ENCODE results near the gene GPR87.

Gene GPR87

DNA sequence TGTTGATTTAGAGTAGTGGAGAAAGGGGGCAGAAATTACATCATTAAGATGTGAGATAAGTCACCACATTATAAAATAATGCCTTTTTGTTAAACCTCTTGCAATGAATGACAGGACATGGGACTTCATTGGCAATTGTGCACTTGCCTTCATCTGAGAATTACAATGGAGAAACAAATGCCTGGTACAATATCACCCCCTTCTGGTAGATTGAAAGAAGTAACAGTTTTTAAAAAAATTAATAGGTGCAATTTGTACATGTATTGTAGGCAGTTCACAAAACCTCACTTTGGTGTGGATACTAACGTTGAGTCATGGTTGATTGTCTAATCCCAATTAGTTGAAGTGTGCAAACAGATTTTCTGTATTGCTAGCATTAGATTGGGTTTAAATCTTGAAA lies 33.7 kb downstream of the GPR87 start:
- DNase-seq (ENCODE audit: low read depth) = peak; percentile 44
- H3K4me3 ChIP-seq (ENCODE audit: low read depth, low read length) = no peak overlapping the region
- TF ChIP-seq, protein P1, sequence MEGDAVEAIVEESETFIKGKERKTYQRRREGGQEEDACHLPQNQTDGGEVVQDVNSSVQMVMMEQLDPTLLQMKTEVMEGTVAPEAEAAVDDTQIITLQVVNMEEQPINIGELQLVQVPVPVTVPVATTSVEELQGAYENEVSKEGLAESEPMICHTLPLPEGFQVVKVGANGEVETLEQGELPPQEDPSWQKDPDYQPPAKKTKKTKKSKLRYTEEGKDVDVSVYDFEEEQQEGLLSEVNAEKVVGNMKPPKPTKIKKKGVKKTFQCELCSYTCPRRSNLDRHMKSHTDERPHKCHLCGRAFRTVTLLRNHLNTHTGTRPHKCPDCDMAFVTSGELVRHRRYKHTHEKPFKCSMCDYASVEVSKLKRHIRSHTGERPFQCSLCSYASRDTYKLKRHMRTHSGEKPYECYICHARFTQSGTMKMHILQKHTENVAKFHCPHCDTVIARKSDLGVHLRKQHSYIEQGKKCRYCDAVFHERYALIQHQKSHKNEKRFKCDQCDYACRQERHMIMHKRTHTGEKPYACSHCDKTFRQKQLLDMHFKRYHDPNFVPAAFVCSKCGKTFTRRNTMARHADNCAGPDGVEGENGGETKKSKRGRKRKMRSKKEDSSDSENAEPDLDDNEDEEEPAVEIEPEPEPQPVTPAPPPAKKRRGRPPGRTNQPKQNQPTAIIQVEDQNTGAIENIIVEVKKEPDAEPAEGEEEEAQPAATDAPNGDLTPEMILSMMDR (IDR thresholded peaks at IDR 0.05; ENCODE audit: control insufficient read depth, extremely low read depth, insufficient read depth) = peak; percentile 51

DNA sequence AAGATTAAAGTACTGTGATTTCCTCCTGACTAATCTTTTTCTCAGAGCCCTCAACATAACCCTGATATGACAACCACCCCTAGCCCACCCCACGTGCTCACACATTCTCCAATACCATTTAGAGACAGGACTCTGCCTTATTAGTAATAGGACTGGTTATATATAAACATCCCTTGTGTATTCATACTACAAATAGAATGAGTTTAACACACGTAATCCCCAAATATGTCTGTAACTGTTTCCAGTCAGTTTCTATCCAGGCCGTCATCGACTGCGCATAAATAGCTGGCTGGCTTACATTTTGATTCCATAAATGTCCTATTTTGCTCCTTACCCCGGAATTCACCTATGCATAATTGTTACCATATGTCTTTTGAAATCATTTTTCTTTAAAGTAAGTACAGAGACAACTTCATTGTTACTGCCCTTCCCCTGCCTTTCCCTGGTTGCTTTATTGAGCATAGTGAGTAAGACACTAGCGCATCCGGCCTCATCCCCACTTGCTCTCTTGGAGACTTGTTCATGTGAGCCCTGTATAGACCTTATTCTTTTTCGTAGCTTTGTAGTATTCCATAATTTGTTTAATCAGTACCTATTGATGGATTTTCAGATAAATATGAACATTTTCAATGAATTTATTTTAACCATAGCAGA lies 34.8 kb downstream of the GPR87 start:
- TF ChIP-seq, protein P1 (IDR thresholded peaks at IDR 0.05; ENCODE audit: control insufficient read depth, extremely low read depth, insufficient read depth) = no peak

DNA sequence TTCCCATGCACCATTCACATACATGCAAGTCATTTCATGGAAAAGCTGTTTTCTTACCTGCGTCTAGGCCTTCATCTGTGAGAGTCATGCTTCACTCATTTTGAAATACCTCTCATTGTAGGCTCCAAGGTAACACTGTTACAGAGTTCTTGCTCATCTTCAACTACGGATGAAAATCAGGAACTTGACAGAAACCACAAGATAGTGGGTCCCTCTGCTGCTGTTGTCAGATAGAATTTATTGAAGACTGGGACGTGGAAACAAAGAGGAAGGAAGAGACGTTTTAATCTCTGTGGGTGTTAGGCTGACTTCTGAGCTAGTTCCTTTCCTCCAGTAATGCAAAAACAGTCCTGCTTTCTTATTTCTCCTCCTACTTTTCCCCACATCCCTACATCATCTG lies 38.4 kb downstream of the GPR87 start, which contains the start of gene P2RY14:
Gene P2RY14, minus strand, starts transcription at position 313 of the 400 bp plus-strand sequence. CDS start 64,226 bp downstream, outside the sequence.
- TF ChIP-seq, protein P1 (IDR thresholded peaks at IDR 0.05; ENCODE audit: control insufficient read depth, extremely low read depth, insufficient read depth) = no peak
- no peak for DNase-seq (ENCODE audit: low read depth)
- H3K4me3 ChIP-seq (ENCODE audit: low read depth, low read length) = no peak within 1 kb of the TSS

More for the DNA sequence above, 34.8 kb downstream of the GPR87 start:
- H3K4me3 ChIP-seq (ENCODE audit: low read depth, low read length) = no peak overlapping the region
- no peak for DNase-seq (ENCODE audit: low read depth)

DNA sequence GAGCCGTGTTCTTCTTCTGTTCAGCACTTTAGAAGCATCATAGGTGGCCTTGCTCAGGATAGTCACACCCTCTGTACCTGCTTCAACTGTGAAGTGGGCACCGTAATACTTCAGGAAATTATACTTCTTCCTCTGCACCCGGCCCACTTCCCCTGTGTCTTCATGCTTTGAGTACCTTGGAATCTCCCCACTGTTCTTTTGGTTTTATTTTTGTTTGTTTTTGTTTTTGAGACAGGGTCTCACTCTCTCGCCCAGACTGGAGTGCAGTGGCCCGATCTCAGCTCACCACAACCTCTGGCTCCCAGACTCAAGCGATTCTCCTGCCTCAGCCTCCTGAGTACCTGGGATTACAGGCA lies 40.0 kb downstream of the GPR87 start:
- DNase-seq (ENCODE audit: low read depth) = no peak
- H3K4me3 ChIP-seq (ENCODE audit: low read depth, low read length) = no peak overlapping the region
- TF ChIP-seq, protein P1 (IDR thresholded peaks at IDR 0.05; ENCODE audit: control insufficient read depth, extremely low read depth, insufficient read depth) = no peak

DNA sequence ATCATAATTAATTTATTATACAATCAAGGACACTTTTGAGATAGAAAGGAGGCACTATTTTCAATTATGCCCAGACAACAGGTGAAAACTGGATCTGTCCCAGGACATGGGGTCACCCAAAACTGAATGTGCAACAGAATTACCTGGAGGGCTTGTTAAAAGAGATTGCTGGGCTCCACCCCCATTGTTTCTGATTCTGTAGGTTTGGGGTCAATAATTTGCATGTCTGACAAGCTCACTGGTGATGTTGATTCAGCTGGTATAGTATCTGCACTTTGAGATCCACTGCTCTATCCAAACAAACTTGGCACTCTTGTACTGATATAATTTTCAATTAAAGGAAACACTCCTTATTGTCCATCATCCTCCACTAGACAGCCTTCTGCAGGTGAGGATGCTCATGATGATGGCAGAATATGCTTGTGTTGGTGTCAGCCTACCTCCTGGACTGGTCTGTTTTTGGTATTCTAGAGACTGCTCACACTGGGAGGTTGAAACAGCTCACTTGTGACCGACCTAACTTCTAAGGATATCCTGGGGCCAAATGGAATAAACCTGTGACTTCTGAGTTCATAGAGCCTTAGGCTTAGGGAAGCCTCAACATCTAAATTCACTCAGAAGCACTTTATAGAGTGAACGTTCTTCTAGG lies 40.5 kb downstream of the GPR87 start:
- TF ChIP-seq, protein P1 (IDR thresholded peaks at IDR 0.05; ENCODE audit: control insufficient read depth, extremely low read depth, insufficient read depth) = no peak
- no peak for DNase-seq (ENCODE audit: low read depth)
- no peak overlapping the region for H3K4me3 ChIP-seq (ENCODE audit: low read depth, low read length)

DNA sequence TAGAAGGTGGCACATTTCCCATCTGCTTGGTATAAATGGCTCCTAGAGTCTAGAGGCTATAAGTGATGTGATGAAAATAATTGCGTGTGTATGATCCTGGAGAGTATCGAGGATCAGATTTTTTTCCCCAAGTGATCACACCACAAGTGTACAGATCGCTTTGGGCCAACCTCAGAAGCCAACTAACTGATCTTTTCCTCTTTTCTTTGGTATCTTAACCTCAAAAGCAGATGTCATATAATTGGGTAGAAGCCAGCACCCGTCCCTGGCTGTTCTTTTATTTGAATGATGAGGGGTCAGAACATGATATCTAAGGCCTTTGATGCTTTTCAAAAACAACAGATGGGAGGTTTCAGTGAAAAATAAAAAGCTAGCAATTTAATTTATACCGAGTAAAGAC lies 41.5 kb downstream of the GPR87 start:
- no peak for DNase-seq (ENCODE audit: low read depth)
- TF ChIP-seq, protein P1 (IDR thresholded peaks at IDR 0.05; ENCODE audit: control insufficient read depth, extremely low read depth, insufficient read depth) = no peak

More for the DNA sequence above, 41.5 kb downstream of the GPR87 start:
- no peak overlapping the region for H3K4me3 ChIP-seq (ENCODE audit: low read depth, low read length)

All from LNCaP clone FGC (cell line).